Heart left ventricle (tissue), 13 donors: ENCODE measurements around the gene PRDM16.

Source experiments
- POLR2A ChIP-seq, 2 donors: fragments of 450-650 bp; IDR thresholded peaks; one replicate each; pipeline ENCODE4 v1.6.1; 2017; ENCODE audit warnings: antibody characterized with exemption in 2 of 2, mild to moderate bottlenecking in 2 of 2, moderate library complexity in 2 of 2
- TF ChIP-seq, protein P1 (sequence below), 12 donors: fragments of 200-600 bp; sonication (generic) in 4 of 12; IDR thresholded peaks; one replicate each; pipeline versions ENCODE4 v1.5.0 to v1.8.0; 2018 to 2022; ENCODE audit warnings: antibody characterized with exemption in 12 of 12, mild to moderate bottlenecking in 5 of 12
- donor health status: ischemic (EF 13 %, LVEDD 7.1; RV severe dilation, severe dysfunction).
- donor health status: DM: no; HTN: yes; CAD: no.
- donor health status: DM: no; HTN: no; CAD: no.
- donor health status: ischemic (EF 25% LVEDD 6.9; RV normal size, moderate dysfunction).
- donor health status: ischemic (EF 25% LVEDD 5.7; RV mildly dilated, moderate dysfunction).
- donor health status: ischemic (EF 35%, LVEDD 5.7; RV mildly dilated, moderate dysfunction).
- donor health status: nonischemic (EF 11% LVEDD 7.7; RV severe dilation, severe dysfunction).
- donor health status: DM: yes; HTN: yes; CAD: no.
- donor health status: PGD.
- donor health status: ischemic (EF 29% LVEDD 5.4; RV normal size, mild dysfunction).
- donor health status: nonischemic (EF 23%, LVEDD 6.1; RV moderate dilation, normal function).

DNA sequence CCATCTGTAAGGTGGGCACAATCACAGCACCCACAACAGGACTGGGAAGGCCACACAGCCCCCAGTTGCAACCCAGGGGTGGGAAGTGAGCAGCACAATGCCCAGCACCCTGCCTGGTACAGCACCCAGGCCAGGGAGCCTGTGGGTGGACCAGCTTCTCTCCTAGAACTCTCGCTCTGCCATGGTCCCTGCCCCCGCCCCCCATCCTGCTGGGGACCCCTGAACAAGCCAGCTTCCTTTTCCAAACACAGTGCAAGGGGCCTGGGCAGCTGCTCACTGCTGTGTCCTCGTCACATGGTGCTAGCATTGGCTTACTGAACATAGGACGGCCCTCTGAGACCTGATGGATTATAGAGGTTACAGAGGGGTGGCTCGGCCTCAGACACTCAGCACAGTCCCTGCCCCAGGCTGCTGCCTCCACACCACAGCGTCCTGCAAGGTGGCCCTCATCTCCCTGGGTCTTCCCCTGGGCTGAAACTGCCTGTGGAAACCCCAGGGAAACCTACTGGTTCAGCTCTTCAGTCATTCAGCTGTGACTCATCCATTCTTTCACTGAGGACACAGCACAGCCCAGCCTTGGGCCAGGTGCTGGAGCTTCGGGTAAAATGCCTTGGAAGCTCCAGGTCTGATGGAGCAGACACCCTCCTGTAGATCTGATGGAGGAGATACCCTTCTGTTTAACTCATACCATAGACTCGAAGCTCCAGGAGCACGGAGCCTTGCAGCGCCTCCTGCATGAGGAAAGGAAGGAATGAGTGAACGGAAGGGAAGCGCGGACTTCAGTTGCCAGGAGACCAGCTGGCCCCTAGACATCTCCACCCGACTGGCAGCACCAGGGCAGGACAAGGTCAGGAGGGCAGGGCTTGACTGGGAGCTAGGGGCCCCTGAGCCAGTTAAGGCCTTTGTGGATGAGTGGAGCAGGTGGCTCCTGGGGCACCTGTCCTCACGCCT lies 8.1 kb upstream of the PRDM16 start:
- TF ChIP-seq, protein P1, sequence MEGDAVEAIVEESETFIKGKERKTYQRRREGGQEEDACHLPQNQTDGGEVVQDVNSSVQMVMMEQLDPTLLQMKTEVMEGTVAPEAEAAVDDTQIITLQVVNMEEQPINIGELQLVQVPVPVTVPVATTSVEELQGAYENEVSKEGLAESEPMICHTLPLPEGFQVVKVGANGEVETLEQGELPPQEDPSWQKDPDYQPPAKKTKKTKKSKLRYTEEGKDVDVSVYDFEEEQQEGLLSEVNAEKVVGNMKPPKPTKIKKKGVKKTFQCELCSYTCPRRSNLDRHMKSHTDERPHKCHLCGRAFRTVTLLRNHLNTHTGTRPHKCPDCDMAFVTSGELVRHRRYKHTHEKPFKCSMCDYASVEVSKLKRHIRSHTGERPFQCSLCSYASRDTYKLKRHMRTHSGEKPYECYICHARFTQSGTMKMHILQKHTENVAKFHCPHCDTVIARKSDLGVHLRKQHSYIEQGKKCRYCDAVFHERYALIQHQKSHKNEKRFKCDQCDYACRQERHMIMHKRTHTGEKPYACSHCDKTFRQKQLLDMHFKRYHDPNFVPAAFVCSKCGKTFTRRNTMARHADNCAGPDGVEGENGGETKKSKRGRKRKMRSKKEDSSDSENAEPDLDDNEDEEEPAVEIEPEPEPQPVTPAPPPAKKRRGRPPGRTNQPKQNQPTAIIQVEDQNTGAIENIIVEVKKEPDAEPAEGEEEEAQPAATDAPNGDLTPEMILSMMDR (IDR thresholded peaks at IDR 0.05): no peak
- no peak for TF ChIP-seq POLR2A (IDR thresholded peaks at IDR 0.05)
